ENCODE measurements around the gene FBL. TPM values are rescaled to one million over a fixed set of nuclear protein-coding genes. Genes with fewer than 3 reads are reported as not detected.

The FBL gene
- total RNA-seq, 1 donor from 2014 or later = 119 TPM

- peak overlapping the region; percentile 96 for H3K27ac Mint-ChIP-seq (ENCODE audit: unreplicated experiment)
- TF ChIP-seq, protein P1, sequence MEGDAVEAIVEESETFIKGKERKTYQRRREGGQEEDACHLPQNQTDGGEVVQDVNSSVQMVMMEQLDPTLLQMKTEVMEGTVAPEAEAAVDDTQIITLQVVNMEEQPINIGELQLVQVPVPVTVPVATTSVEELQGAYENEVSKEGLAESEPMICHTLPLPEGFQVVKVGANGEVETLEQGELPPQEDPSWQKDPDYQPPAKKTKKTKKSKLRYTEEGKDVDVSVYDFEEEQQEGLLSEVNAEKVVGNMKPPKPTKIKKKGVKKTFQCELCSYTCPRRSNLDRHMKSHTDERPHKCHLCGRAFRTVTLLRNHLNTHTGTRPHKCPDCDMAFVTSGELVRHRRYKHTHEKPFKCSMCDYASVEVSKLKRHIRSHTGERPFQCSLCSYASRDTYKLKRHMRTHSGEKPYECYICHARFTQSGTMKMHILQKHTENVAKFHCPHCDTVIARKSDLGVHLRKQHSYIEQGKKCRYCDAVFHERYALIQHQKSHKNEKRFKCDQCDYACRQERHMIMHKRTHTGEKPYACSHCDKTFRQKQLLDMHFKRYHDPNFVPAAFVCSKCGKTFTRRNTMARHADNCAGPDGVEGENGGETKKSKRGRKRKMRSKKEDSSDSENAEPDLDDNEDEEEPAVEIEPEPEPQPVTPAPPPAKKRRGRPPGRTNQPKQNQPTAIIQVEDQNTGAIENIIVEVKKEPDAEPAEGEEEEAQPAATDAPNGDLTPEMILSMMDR (IDR thresholded peaks at IDR 0.05; ENCODE audit: partially characterized antibody, unreplicated experiment) = no peak
- peaks cover 16% of the 10 kb centered on the region for H3K27me3 Mint-ChIP-seq (ENCODE audit: unreplicated experiment)
- DNase-seq = no peak
- peaks cover 24% of the 10 kb centered on the region for H3K36me3 Mint-ChIP-seq (ENCODE audit: unreplicated experiment)
- peaks cover 14% of the 10 kb centered on the region for H3K9me3 Mint-ChIP-seq (ENCODE audit: unreplicated experiment)
- peak overlapping the region; percentile 99 for H3K4me3 Mint-ChIP-seq (ENCODE audit: unreplicated experiment)
- H3K4me1 Mint-ChIP-seq (ENCODE audit: low read depth, unreplicated experiment) = peaks cover 35% of the 10 kb centered on the region
These were observed 13.7 kb downstream of the FBL start for GRCh38 chr19:39832341-39833083.

DNA sequence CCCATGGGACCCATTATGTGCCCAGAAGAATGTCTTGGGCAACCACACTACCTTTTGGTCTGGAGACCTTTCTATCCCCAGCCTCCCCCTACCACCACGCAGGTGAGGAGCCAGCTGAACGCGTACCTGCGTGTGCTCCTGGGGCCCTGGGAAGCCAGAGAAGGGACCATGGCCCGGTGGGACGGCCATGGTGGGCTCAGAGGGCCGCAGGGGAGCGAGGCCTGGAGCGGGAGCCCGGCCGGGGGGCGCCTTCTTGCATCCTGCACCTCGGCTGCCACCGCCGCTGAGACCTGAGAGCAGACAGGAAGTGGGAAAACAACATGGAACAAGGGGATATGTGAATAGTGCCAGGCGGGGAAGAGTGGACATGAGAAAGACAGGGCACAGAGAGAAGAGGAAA is 14.5 kb downstream of the FBL start:
- TF ChIP-seq, protein P1 (IDR thresholded peaks at IDR 0.05; ENCODE audit: partially characterized antibody, unreplicated experiment) = no peak
- peaks cover 24% of the 10 kb centered on the region for H3K36me3 Mint-ChIP-seq (ENCODE audit: unreplicated experiment)
- no peak for DNase-seq
- peak overlapping the region; percentile 96 for H3K27ac Mint-ChIP-seq (ENCODE audit: unreplicated experiment)
- H3K4me3 Mint-ChIP-seq (ENCODE audit: unreplicated experiment) = peak overlapping the region; percentile 99
- H3K4me1 Mint-ChIP-seq (ENCODE audit: low read depth, unreplicated experiment) = peaks cover 35% of the 10 kb centered on the region
- peaks cover 16% of the 10 kb centered on the region for H3K27me3 Mint-ChIP-seq (ENCODE audit: unreplicated experiment)
- H3K9me3 Mint-ChIP-seq (ENCODE audit: unreplicated experiment) = peaks cover 14% of the 10 kb centered on the region

DNA sequence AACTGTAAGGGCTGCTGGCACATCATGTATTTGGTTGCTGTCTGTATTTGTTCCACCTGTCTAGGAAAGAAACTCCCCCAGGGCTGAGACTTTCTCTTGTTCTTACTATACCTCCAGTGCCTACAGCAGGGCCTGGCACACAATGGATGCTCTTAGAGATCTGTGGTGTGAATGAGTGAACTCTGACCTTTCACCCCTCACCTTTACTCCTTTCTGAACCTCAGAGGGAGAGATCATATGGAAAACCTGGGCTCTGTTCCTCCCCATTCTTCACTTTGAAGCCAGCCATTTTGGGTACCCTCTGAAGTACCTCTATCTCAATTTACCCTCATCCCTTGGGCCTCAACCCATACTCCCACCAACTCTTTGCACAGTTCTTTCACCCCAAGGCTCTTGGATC is 15.3 kb downstream of the FBL start:
- Mint-ChIP-seq H3K27ac (ENCODE audit: unreplicated experiment) (peak overlapping the region; percentile 22), H3K27me3 (ENCODE audit: unreplicated experiment) (peaks cover 16% of the 10 kb centered on the region), H3K36me3 (ENCODE audit: unreplicated experiment) (peaks cover 24% of the 10 kb centered on the region), H3K4me3 (ENCODE audit: unreplicated experiment) (peak overlapping the region; percentile 30), H3K4me1 (ENCODE audit: low read depth, unreplicated experiment) (peaks cover 35% of the 10 kb centered on the region), H3K9me3 (ENCODE audit: unreplicated experiment) (peaks cover 14% of the 10 kb centered on the region)
- DNase-seq = no peak
- TF ChIP-seq, protein P1 (IDR thresholded peaks at IDR 0.05; ENCODE audit: partially characterized antibody, unreplicated experiment) = no peak

DNA sequence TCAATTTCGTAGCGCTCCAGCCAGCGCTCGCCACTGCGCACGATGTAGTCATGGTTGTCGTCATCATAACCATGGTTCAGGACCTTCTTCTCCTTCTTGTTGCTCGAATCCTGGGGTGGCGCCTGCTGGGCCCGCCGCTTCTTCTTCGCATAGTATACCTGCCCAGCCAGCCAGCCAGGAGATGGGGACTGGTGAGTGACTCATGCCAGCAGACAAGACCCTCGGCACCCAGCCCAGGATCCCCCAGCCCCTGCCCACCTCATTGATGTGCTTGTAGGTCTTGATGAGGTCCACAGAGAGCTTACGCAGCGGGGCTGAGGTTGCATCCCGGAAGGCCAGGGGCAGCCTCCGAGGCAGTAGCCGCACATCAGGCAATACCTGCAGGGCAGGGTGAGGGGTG is 15.8 kb downstream of the FBL start:
- Mint-ChIP-seq H3K4me1 (ENCODE audit: low read depth, unreplicated experiment) (peaks cover 35% of the 10 kb centered on the region), H3K4me3 (ENCODE audit: unreplicated experiment) (no peak overlapping the region), H3K27ac (ENCODE audit: unreplicated experiment) (peak overlapping the region; percentile 48), H3K27me3 (ENCODE audit: unreplicated experiment) (peaks cover 16% of the 10 kb centered on the region), H3K36me3 (ENCODE audit: unreplicated experiment) (peaks cover 24% of the 10 kb centered on the region), H3K9me3 (ENCODE audit: unreplicated experiment) (peaks cover 14% of the 10 kb centered on the region)
- TF ChIP-seq, protein P1 (IDR thresholded peaks at IDR 0.05; ENCODE audit: partially characterized antibody, unreplicated experiment) = no peak
- DNase-seq = no peak

GRCh38 chr19:39829702-39830275 is 16.4 kb downstream of the FBL start:
- Mint-ChIP-seq H3K4me3 (ENCODE audit: unreplicated experiment) (no peak overlapping the region), H3K27me3 (ENCODE audit: unreplicated experiment) (peaks cover 19% of the 10 kb centered on the region), H3K27ac (ENCODE audit: unreplicated experiment) (peak overlapping the region; percentile 52), H3K4me1 (ENCODE audit: low read depth, unreplicated experiment) (peaks cover 35% of the 10 kb centered on the region), H3K36me3 (ENCODE audit: unreplicated experiment) (peaks cover 24% of the 10 kb centered on the region), H3K9me3 (ENCODE audit: unreplicated experiment) (peaks cover 14% of the 10 kb centered on the region)
- DNase-seq = no peak
- TF ChIP-seq, protein P1 (IDR thresholded peaks at IDR 0.05; ENCODE audit: partially characterized antibody, unreplicated experiment) = no peak

All from glutamatergic neuron (in vitro differentiated cells).